Stomach (tissue), 4 donors: Measurements from ENCODE around the gene RCOR1.

ENCODE experiments used
- POLR2AphosphoS5 ChIP-seq, 3 donors: sonication (generic); formaldehyde crosslinking; IDR thresholded peaks; one replicate each; pipeline ENCODE4 v1.6.1; 2016; ENCODE audit warnings: antibody characterized with exemption in 3 of 3
- TF ChIP-seq, protein P1 (sequence below), 7 experiments: fragments of 450-650 bp in 4 of 7; fragments of 200-600 bp in 3 of 7; sonication (generic) in 3 of 7; IDR thresholded peaks; one replicate each; pipeline ENCODE4 v1.5.1; 2016 to 2019; ENCODE audit warnings: antibody characterized with exemption in 7 of 7, control low read depth in 2 of 7, mild to moderate bottlenecking in 1 of 7

- TF ChIP-seq, protein P1, sequence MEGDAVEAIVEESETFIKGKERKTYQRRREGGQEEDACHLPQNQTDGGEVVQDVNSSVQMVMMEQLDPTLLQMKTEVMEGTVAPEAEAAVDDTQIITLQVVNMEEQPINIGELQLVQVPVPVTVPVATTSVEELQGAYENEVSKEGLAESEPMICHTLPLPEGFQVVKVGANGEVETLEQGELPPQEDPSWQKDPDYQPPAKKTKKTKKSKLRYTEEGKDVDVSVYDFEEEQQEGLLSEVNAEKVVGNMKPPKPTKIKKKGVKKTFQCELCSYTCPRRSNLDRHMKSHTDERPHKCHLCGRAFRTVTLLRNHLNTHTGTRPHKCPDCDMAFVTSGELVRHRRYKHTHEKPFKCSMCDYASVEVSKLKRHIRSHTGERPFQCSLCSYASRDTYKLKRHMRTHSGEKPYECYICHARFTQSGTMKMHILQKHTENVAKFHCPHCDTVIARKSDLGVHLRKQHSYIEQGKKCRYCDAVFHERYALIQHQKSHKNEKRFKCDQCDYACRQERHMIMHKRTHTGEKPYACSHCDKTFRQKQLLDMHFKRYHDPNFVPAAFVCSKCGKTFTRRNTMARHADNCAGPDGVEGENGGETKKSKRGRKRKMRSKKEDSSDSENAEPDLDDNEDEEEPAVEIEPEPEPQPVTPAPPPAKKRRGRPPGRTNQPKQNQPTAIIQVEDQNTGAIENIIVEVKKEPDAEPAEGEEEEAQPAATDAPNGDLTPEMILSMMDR (IDR thresholded peaks at IDR 0.05) = no peak
- TF ChIP-seq POLR2AphosphoS5 (IDR thresholded peaks at IDR 0.05) = no peak
Observed at GRCh38 chr14:102751088-102751487, 158.6 kb downstream of the RCOR1 start.
